Kidney (tissue), 14 donors: ENCODE data around the gene NEDD9. TPM values are rescaled to one million over a fixed set of nuclear protein-coding genes. Genes with fewer than 3 reads are reported as not detected.

Experiments
- DNase-seq, 5 donors: peaks; one replicate each; pipeline ENCODE4 v3.0.0-alpha.2; 2013 to 2020
- FAIRE-seq: peaks from 2 replicates; lab custom pipeline; 2012; peaks lifted over from hg19 to GRCh38; lab: Jason Lieb, UNC
- H3K27ac ChIP-seq, 2 donors: one replicate each; pipeline ENCODE4 v1.7.0; 2013; ENCODE audit warnings: low read depth in 2 of 2, low read length in 2 of 2, inconsistent platforms in 1 of 2
- H3K27me3 ChIP-seq: one replicate; pipeline ENCODE4 v1.7.1; 2013; ENCODE audit warnings: low read length, inconsistent platforms; ENCODE audit not compliant: control insufficient read depth, insufficient read depth
- H3K36me3 ChIP-seq, 3 donors: one replicate each; pipeline versions ENCODE4 v1.7.0 to v1.7.1; 2013; ENCODE audit warnings: low read length in 3 of 3, control low read depth in 1 of 3, inconsistent platforms in 1 of 3; ENCODE audit not compliant: insufficient read depth in 3 of 3, control insufficient read depth in 2 of 3
- H3K4me1 ChIP-seq, 3 donors: one replicate each; pipeline versions ENCODE4 v1.7.0 to v1.7.1; 2013; ENCODE audit warnings: low read length in 3 of 3, inconsistent platforms in 1 of 3, low read depth in 1 of 3; ENCODE audit not compliant: control insufficient read depth in 2 of 3, insufficient read depth in 2 of 3
- H3K4me3 ChIP-seq, 3 donors: one replicate each; pipeline versions ENCODE4 v1.7.0 to v1.8.1; 2013; ENCODE audit warnings: low read length in 3 of 3, control low read depth in 1 of 3, inconsistent platforms in 1 of 3
- H3K9ac ChIP-seq, 3 donors: one replicate each; pipeline versions ENCODE4 v1.7.0 to v1.7.1; 2013; ENCODE audit warnings: low read length in 3 of 3, control low read depth in 1 of 3, inconsistent platforms in 1 of 3
- H3K9me3 ChIP-seq, 3 donors: one replicate each; pipeline versions ENCODE4 v1.7.0 to v1.7.1; 2013; ENCODE audit warnings: low read length in 3 of 3, control low read depth in 1 of 3, inconsistent platforms in 1 of 3; ENCODE audit not compliant: control insufficient read depth in 2 of 3, insufficient read depth in 1 of 3
- CTCF ChIP-seq: IDR thresholded peaks from 3 replicates; pipeline ENCODE4 v1.5.1; 2012; ENCODE audit warnings: mild to moderate bottlenecking, moderate library complexity, borderline replicate concordance; ENCODE audit not compliant: insufficient read depth; ENCODE audit errors: extremely low read depth
- intact Hi-C: fragments of 100-400 bp; cut with DNase I; formaldehyde crosslinking; loops from one replicate; pipeline ENCODE4 v1.11.1; 2022
- polyA plus RNA-seq: library from polyadenylated mRNA; stranded (reverse); fragments of 350-450 nt; fragmentation: Illumina TruSeq; extraction: RNeasy Lipid Tissue Mini Kit (QIAGEN cat#74804); gene quantifications from one replicate; pipeline ENCODE4 v1.2.3, GENCODE V29; 2014; ENCODE audit warnings: low read depth, low replicate concordance; ENCODE audit not compliant: insufficient read depth
- total RNA-seq: library from RNA; stranded (reverse); fragmentation: NEBNext Ultra II Directional; extraction: Animal tissue kit (Norgen Biotek cat#: 25700); gene quantifications from one replicate; pipeline ENCODE4 v1.2.1, GENCODE V29; 2021
- donor health status: control.
- donor health status: control.
- donor health status: control.
- donor health status: control.
- donor health status: control.
- donor health status: DM: yes; HTN: yes; CAD: no.
- donor health status: Normal renal cell carcinoma (clear cell type).

Gene NEDD9
- total and polyA plus RNA-seq, 2 donors from 2014 or later = 19.2 to 101 TPM

- no peak for TF ChIP-seq CTCF
- H3K4me1 ChIP-seq = peaks cover 9 to 32% (median 16%) of the 10 kb centered on the region in 3 donors
- H3K27ac ChIP-seq = peak overlapping the region; percentile 30 to 71
- intact Hi-C loops = no loop called here
- DNase-seq (no peak), FAIRE-seq (no peak)
- H3K36me3 ChIP-seq = peaks cover 0 to 16% (median 14%) of the 10 kb centered on the region in 3 donors
- H3K27me3 ChIP-seq = no peaks in the 10 kb centered on the region
- no peaks in the 10 kb centered on the region for H3K9me3 ChIP-seq
- no peak overlapping the region for H3K4me3 ChIP-seq
- no peak overlapping the region for H3K9ac ChIP-seq
These were observed 30.5 kb downstream of the NEDD9 start for GRCh38 chr6:11201772-11202512.

- peaks cover 9 to 36% (median 19%) of the 10 kb centered on the region in 3 donors for H3K4me1 ChIP-seq
- no peaks in the 10 kb centered on the region for H3K9me3 ChIP-seq
- H3K9ac ChIP-seq = no peak overlapping the region
- H3K4me3 ChIP-seq = no peak overlapping the region
- DNase-seq (no peak), FAIRE-seq (no peak)
- H3K27me3 ChIP-seq = no peaks in the 10 kb centered on the region
- intact Hi-C loops = no loop called here
- TF ChIP-seq CTCF = no peak
- H3K27ac ChIP-seq = no peak overlapping the region
- peaks cover 0 to 16% (median 14%) of the 10 kb centered on the region in 3 donors for H3K36me3 ChIP-seq
These were observed 31.5 kb downstream of the NEDD9 start for GRCh38 chr6:11201015-11201414.

- no peaks in the 10 kb centered on the region for H3K27me3 ChIP-seq
- H3K4me1 ChIP-seq = peaks cover 9 to 36% (median 20%) of the 10 kb centered on the region in 3 donors
- H3K9me3 ChIP-seq = no peaks in the 10 kb centered on the region
- H3K4me3 ChIP-seq = no peak overlapping the region
- no peak overlapping the region for H3K27ac ChIP-seq
- intact Hi-C loops = no loop called here
- TF ChIP-seq CTCF = no peak
- no peak overlapping the region for H3K9ac ChIP-seq
- DNase-seq = no peak
- FAIRE-seq = no peak
- H3K36me3 ChIP-seq = peaks cover 0 to 16% (median 12%) of the 10 kb centered on the region in 3 donors
These were observed 32.1 kb downstream of the NEDD9 start for GRCh38 chr6:11200356-11200755.
